ENCODE data around the gene MYL2. TPM values are rescaled to one million over a fixed set of nuclear protein-coding genes. Genes with fewer than 3 reads are reported as not detected.

Gene MYL2
- total and polyA plus RNA-seq, 2 experiments from 2014 or later: 2.7 to 65.0 TPM

GRCh38 chr12:110928700-110929099, 8.3 kb upstream of the MYL2 start:
- no peaks in the 10 kb centered on the region for H3K36me3 ChIP-seq
- peak overlapping the region; percentile 95 for H3K27ac ChIP-seq
- no peaks in the 10 kb centered on the region for H3K27me3 ChIP-seq
- no peak for TF ChIP-seq CTCF (IDR thresholded peaks at IDR 0.05; ENCODE audit: low read depth, low read length)
- peaks cover 52% of the 10 kb centered on the region for H3K4me1 ChIP-seq (ENCODE audit: low read depth)
- peak in 1 of 2 donors; percentile 95 for DNase-seq (ENCODE audit: low read depth in 1 of 2, low spot score in 1 of 2)
- no peaks in the 10 kb centered on the region for H3K9me3 ChIP-seq (ENCODE audit: low read depth)
- H3K4me3 ChIP-seq: no peak overlapping the region

GRCh38 chr12:110927546-110927945, 7.2 kb upstream of the MYL2 start:
- Histone ChIP-seq H3K27me3 (no peaks in the 10 kb centered on the region), H3K36me3 (no peaks in the 10 kb centered on the region), H3K4me3 (no peak overlapping the region), H3K9me3 (ENCODE audit: low read depth) (no peaks in the 10 kb centered on the region), H3K27ac (peak overlapping the region; percentile 95), H3K4me1 (ENCODE audit: low read depth) (peaks cover 59% of the 10 kb centered on the region)
- TF ChIP-seq CTCF (IDR thresholded peaks at IDR 0.05; ENCODE audit: low read depth, low read length): no peak
- DNase-seq (ENCODE audit: low read depth in 1 of 2, low spot score in 1 of 2): no peak

- Histone ChIP-seq H3K27ac (no peak overlapping the region), H3K36me3 (no peaks in the 10 kb centered on the region), H3K4me1 (ENCODE audit: low read depth) (peaks cover 61% of the 10 kb centered on the region), H3K27me3 (no peaks in the 10 kb centered on the region), H3K4me3 (no peak overlapping the region), H3K9me3 (ENCODE audit: low read depth) (no peaks in the 10 kb centered on the region)
- no peak for TF ChIP-seq CTCF (IDR thresholded peaks at IDR 0.05; ENCODE audit: low read depth, low read length)
- no peak for DNase-seq (ENCODE audit: low read depth in 1 of 2, low spot score in 1 of 2)
Observed at GRCh38 chr12:110923692-110924334, 3.4 kb upstream of the MYL2 start.

GRCh38 chr12:110923192-110923591, 2.8 kb upstream of the MYL2 start:
- Histone ChIP-seq H3K9me3 (ENCODE audit: low read depth) (no peaks in the 10 kb centered on the region), H3K4me1 (ENCODE audit: low read depth) (peaks cover 59% of the 10 kb centered on the region), H3K27ac (no peak overlapping the region), H3K36me3 (no peaks in the 10 kb centered on the region), H3K4me3 (no peak overlapping the region), H3K27me3 (no peaks in the 10 kb centered on the region)
- DNase-seq (ENCODE audit: low read depth in 1 of 2, low spot score in 1 of 2): no peak
- no peak for TF ChIP-seq CTCF (IDR thresholded peaks at IDR 0.05; ENCODE audit: low read depth, low read length)

GRCh38 chr12:110922652-110923051, 2.3 kb upstream of the MYL2 start:
- H3K4me3 ChIP-seq: no peak overlapping the region
- TF ChIP-seq CTCF (IDR thresholded peaks at IDR 0.05; ENCODE audit: low read depth, low read length): no peak
- peaks cover 59% of the 10 kb centered on the region for H3K4me1 ChIP-seq (ENCODE audit: low read depth)
- no peaks in the 10 kb centered on the region for H3K27me3 ChIP-seq
- no peaks in the 10 kb centered on the region for H3K36me3 ChIP-seq
- H3K27ac ChIP-seq: no peak overlapping the region
- DNase-seq (ENCODE audit: low read depth in 1 of 2, low spot score in 1 of 2): no peak
- no peaks in the 10 kb centered on the region for H3K9me3 ChIP-seq (ENCODE audit: low read depth)

Measured in cardiac muscle cell (in vitro differentiated cells and primary cell).